ENCODE results near the gene ADAM22. TPM values are rescaled to one million over a fixed set of nuclear protein-coding genes. Genes with fewer than 3 reads are reported as not detected.

Gene ADAM22
- polyA plus RNA-seq, 1 of the 3 experiments (the other 2 are of a cell fraction) = 3.0 TPM

GRCh38 chr7:88183051-88183450 lies 249.0 kb downstream of the ADAM22 start:
- no peak overlapping the region for H3K4me2 ChIP-seq
- H3K27ac ChIP-seq (ENCODE audit: low read depth in 2 of 2, low read length in 1 of 2) = no peak overlapping the region
- H3K9me3 ChIP-seq = no peaks in the 10 kb centered on the region
- H3K79me2 ChIP-seq (ENCODE audit: insufficient read depth) = no peaks in the 10 kb centered on the region
- ChIA-PET POLR2A (no interaction called here), CTCF (interaction anchor here (1.1 kb wide), 1 partner anchor 31 kb away, joined by 3 read pairs; no protein-coding TSS in a partner anchor)
- H3K4me1 ChIP-seq (ENCODE audit: control insufficient read depth in 1 of 2, insufficient read depth in 2 of 2, low read depth in 1 of 2, low read length in 1 of 2) = peaks cover 3 to 8% of the 10 kb centered on the region in 2 experiments; a peak in 3 of 4 replicates
- no peak overlapping the region for H3K9ac ChIP-seq
- peaks cover 9% of the 10 kb centered on the region for H3F3A ChIP-seq (replicated peaks; ENCODE audit: insufficient read depth)
- no peak overlapping the region for H3K4me3 ChIP-seq (ENCODE audit: low read depth in 2 of 2, low read length in 1 of 2)
- H4K20me1 ChIP-seq (ENCODE audit: insufficient read depth) = no peaks in the 10 kb centered on the region
- no peaks in the 10 kb centered on the region for H3K9me2 ChIP-seq
- 100% methylated on average over 1 of the region's 1 CpG for WGBS (ENCODE audit: low lambda C conversion rate)
- peaks cover 0 to 32% of the 10 kb centered on the region in 2 experiments for H3K36me3 ChIP-seq (replicated peaks in 1 of 2; ENCODE audit: control insufficient read depth in 1 of 2, insufficient read depth in 2 of 2, low read length in 1 of 2)
- TF ChIP-seq RAD21 (IDR thresholded peaks at IDR 0.05; ENCODE audit: low read length) = no peak
- TF ChIP-seq ZBTB33 (IDR thresholded peaks at IDR 0.05; ENCODE audit: borderline replicate concordance, low read depth) = no peak
- no peak for TF ChIP-seq TAF1 (IDR thresholded peaks at IDR 0.05; ENCODE audit: borderline replicate concordance, low read depth, low read length)
- TF ChIP-seq FOSL2 (IDR thresholded peaks at IDR 0.05; ENCODE audit: borderline replicate concordance, low read depth) = no peak
- TF ChIP-seq EZH2phosphoT487 (IDR thresholded peaks at IDR 0.05; ENCODE audit: borderline replicate concordance, low read depth) = no peak
- TF ChIP-seq USF2 (IDR thresholded peaks at IDR 0.05; ENCODE audit: borderline replicate concordance, low read depth, low read length) = no peak
- no peak for TF ChIP-seq GABPA (IDR thresholded peaks at IDR 0.05; ENCODE audit: low read depth)
- no peak for TF ChIP-seq REST (IDR thresholded peaks at IDR 0.05; ENCODE audit: low read depth, low read length)
- no peak for TF ChIP-seq CTCF (IDR thresholded peaks at IDR 0.05)
- no peak for TF ChIP-seq NRF1 (IDR thresholded peaks at IDR 0.05; ENCODE audit: low read depth, low read length)
- TF ChIP-seq IRF3 (IDR thresholded peaks at IDR 0.05; ENCODE audit: low read depth, low read length) = no peak
- TF ChIP-seq ELF1 (IDR thresholded peaks at IDR 0.05) = no peak
- no peak for TF ChIP-seq FOXJ3 (CRISPR knock-in tag; IDR thresholded peaks at IDR 0.05)
- TF ChIP-seq YY1 (IDR thresholded peaks at IDR 0.05; ENCODE audit: low read depth) = no peak
- TF ChIP-seq MXI1 (IDR thresholded peaks at IDR 0.05; ENCODE audit: low read depth, low read length) = no peak
- no peak for TF ChIP-seq RCOR1 (IDR thresholded peaks at IDR 0.05; ENCODE audit: low read length)
- H2AFZ ChIP-seq (ENCODE audit: low read depth) = no peak overlapping the region
- no peak for DNase-seq
- no peaks in the 10 kb centered on the region for H3K27me3 ChIP-seq (ENCODE audit: insufficient read depth)

Data from SK-N-SH (cell line).